ENCODE data around the gene SESTD1.

SESTD1 gene

GRCh38 chr2:179186126-179186525, 78.5 kb downstream of the SESTD1 start:
- no peak for DNase-seq (ENCODE audit: low read depth in 1 of 2, low spot score in 1 of 2)
- Histone ChIP-seq H3K27me3 (ENCODE audit: insufficient read depth, poor library complexity, severe bottlenecking) (no peaks in the 10 kb centered on the region), H3K4me3 (replicated peaks; ENCODE audit: insufficient read depth, low read length) (no peak overlapping the region), H3K27ac (replicated peaks) (no peak overlapping the region)
- no peak for TF ChIP-seq CTCF (IDR thresholded peaks at IDR 0.05; ENCODE audit: insufficient read depth, low read length)
- no peak for TF ChIP-seq REST (IDR thresholded peaks at IDR 0.05; ENCODE audit: insufficient replicate concordance, low read depth)
- TF ChIP-seq POLR2AphosphoS5 (IDR thresholded peaks at IDR 0.05; ENCODE audit: low read depth): no peak
- TF ChIP-seq SPI1 (IDR thresholded peaks at IDR 0.05; ENCODE audit: borderline replicate concordance, low read depth): no peak
- no peak for TF ChIP-seq GABPA (IDR thresholded peaks at IDR 0.05; ENCODE audit: low read depth)

GRCh38 chr2:179184610-179185009, 80.0 kb downstream of the SESTD1 start:
- no peak for DNase-seq (ENCODE audit: low read depth in 1 of 2, low spot score in 1 of 2)
- Histone ChIP-seq H3K27me3 (ENCODE audit: insufficient read depth, poor library complexity, severe bottlenecking) (no peaks in the 10 kb centered on the region), H3K27ac (replicated peaks) (no peak overlapping the region), H3K4me3 (replicated peaks; ENCODE audit: insufficient read depth, low read length) (no peak overlapping the region)
- TF ChIP-seq REST (IDR thresholded peaks at IDR 0.05; ENCODE audit: insufficient replicate concordance, low read depth): no peak
- TF ChIP-seq CTCF (IDR thresholded peaks at IDR 0.05; ENCODE audit: insufficient read depth, low read length): no peak

GRCh38 chr2:179181002-179181401, 83.6 kb downstream of the SESTD1 start:
- no peak for DNase-seq (ENCODE audit: low read depth in 1 of 2, low spot score in 1 of 2)
- no peaks in the 10 kb centered on the region for H3K27me3 ChIP-seq (ENCODE audit: insufficient read depth, poor library complexity, severe bottlenecking)
- no peak overlapping the region for H3K27ac ChIP-seq (replicated peaks)
- no peak for TF ChIP-seq POLR2AphosphoS5 (IDR thresholded peaks at IDR 0.05; ENCODE audit: low read depth)
- no peak for TF ChIP-seq GABPA (IDR thresholded peaks at IDR 0.05; ENCODE audit: low read depth)
- TF ChIP-seq CTCF (IDR thresholded peaks at IDR 0.05; ENCODE audit: insufficient read depth, low read length): no peak
- TF ChIP-seq SPI1 (IDR thresholded peaks at IDR 0.05; ENCODE audit: borderline replicate concordance, low read depth): no peak
- no peak for TF ChIP-seq REST (IDR thresholded peaks at IDR 0.05; ENCODE audit: insufficient replicate concordance, low read depth)
- H3K4me3 ChIP-seq (replicated peaks; ENCODE audit: insufficient read depth, low read length): no peak overlapping the region

All from HL-60 (cell line).